D721Med (cell line): ENCODE data around the gene ESYT1.

Experiments
- DNase-seq: peaks from one replicate; pipeline ENCODE4 v3.0.0; 2011; ENCODE audit warnings: low spot score; ENCODE audit not compliant: insufficient read length
- FAIRE-seq: peaks from 2 replicates; lab custom pipeline; 2011; peaks lifted over from hg19 to GRCh38; lab: Jason Lieb, UNC
- CTCF ChIP-seq: IDR thresholded peaks from 2 replicates; pipeline ENCODE4 v1.5.1; 2012; ENCODE audit warnings: mild to moderate bottlenecking, control low read depth; ENCODE audit not compliant: insufficient read depth; ENCODE audit errors: missing control alignments

The ESYT1 gene

GRCh38 chr12:56127888-56128669 is at the start of gene ESYT1:
Gene ESYT1 (plus strand): TSS chr12:56128267. CDS start chr12:56128320, 53 bp downstream.
- TF ChIP-seq CTCF, result no peak
- FAIRE-seq (no peak), DNase-seq (peak; percentile 78)

- TF ChIP-seq CTCF, result no peak
- DNase-seq (no peak), FAIRE-seq (no peak)
These were observed 49.6 kb upstream of the ESYT1 start for GRCh38 chr12:56078427-56078826.

- DNase-seq, result peak; percentile 78
- peak; percentile 73 for TF ChIP-seq CTCF
- no peak for FAIRE-seq
These were observed 48.9 kb upstream of the ESYT1 start for GRCh38 chr12:56078931-56079722.

- TF ChIP-seq CTCF, result no peak
- DNase-seq (peak; percentile 52), FAIRE-seq (no peak)
These were observed 48.1 kb upstream of the ESYT1 start, which contains the start of gene ERBB3 for GRCh38 chr12:56079723-56080555. Gene ERBB3 (plus strand): TSS chr12:56080165. CDS start chr12:56080301, 136 bp downstream.

- FAIRE-seq (no peak), DNase-seq (no peak)
- no peak for TF ChIP-seq CTCF
These were observed 47.4 kb upstream of the ESYT1 start for GRCh38 chr12:56080556-56081138.
